NOMO-1 (cell line): ENCODE results near the gene FARS2.

Source experiments
- DNase-seq, 2 experiments: peaks; one replicate each; lab custom pipeline; 2025; ENCODE audit not compliant: unreplicated experiment in 2 of 2; lab: John Stamatoyannopoulos, UW

The FARS2 gene

GRCh38 chr6:5813625-5814027 is 552.3 kb downstream of the FARS2 start:
- DNase-seq: no peak

- DNase-seq: no peak
These were observed 552.8 kb downstream of the FARS2 start for GRCh38 chr6:5814116-5814515.

- DNase-seq: no peak
These were observed 553.6 kb downstream of the FARS2 start for GRCh38 chr6:5814901-5815300.

- DNase-seq: no peak
These were observed 556.6 kb downstream of the FARS2 start for GRCh38 chr6:5817869-5818268.

- no peak for DNase-seq
These were observed 557.6 kb downstream of the FARS2 start for GRCh38 chr6:5818959-5819358.
